Mammary epithelial cell (primary cell): ENCODE data around the gene KRTAP5-7.

Experiments used
- CTCF ChIP-seq, 2 donors: IDR thresholded peaks in 1 of 2; conservative IDR thresholded peaks in 1 of 2; 2 replicates each; pipeline ENCODE4 v1.5.1; 2011 to 2012; ENCODE audit warnings: inconsistent platforms in 2 of 2, low read length in 2 of 2, mild to moderate bottlenecking in 2 of 2, control low read depth in 1 of 2, low read depth in 1 of 2; ENCODE audit not compliant: insufficient read depth in 1 of 2; ENCODE audit errors: extremely low read depth in 1 of 2
- EZH2 ChIP-seq: IDR thresholded peaks from 2 replicates; pipeline ENCODE4 v1.6.1; 2012; ENCODE audit warnings: low read length, inconsistent platforms, borderline replicate concordance

- TF ChIP-seq EZH2 = no peak
- no peak for TF ChIP-seq CTCF (conservative IDR thresholded peaks at IDR 0.05 in 1 of 2, IDR thresholded peaks at IDR 0.05 in 1 of 2; ENCODE audit: extremely low read depth in 1 of 2, insufficient read depth in 1 of 2, low read depth in 1 of 2, low read length in 2 of 2)
Observed at GRCh38 chr11:71499546-71499945, 27.5 kb upstream of the KRTAP5-7 start.
